Peyer's patch (tissue), 4 donors: ENCODE data around the gene PATZ1. TPM values are rescaled to one million over a fixed set of nuclear protein-coding genes. Genes with fewer than 3 reads are reported as not detected.

Experiments used
- DNase-seq, 3 donors: peaks; one replicate each; pipeline ENCODE4 v3.0.0-alpha.2; 2017 to 2019
- H3K27ac ChIP-seq, 4 donors: fragments of 200-600 bp; sonication (generic); one replicate each; pipeline ENCODE4 v1.5.1; 2016 to 2019
- H3K27me3 ChIP-seq, 2 donors: fragments of 200-600 bp; sonication (generic); one replicate each; pipeline ENCODE4 v1.5.1; 2019
- H3K36me3 ChIP-seq, 3 donors: fragments of 200-600 bp; sonication (generic); one replicate each; pipeline ENCODE4 v1.5.1; 2016 to 2019
- H3K4me1 ChIP-seq, 4 donors: fragments of 200-600 bp; sonication (generic); one replicate each; pipeline ENCODE4 v1.5.1; 2016 to 2019
- H3K4me3 ChIP-seq, 4 donors: fragments of 200-600 bp; sonication (generic); 1 replicate in 3 of 4; 2 replicates in 1 of 4; pipeline ENCODE4 v1.5.1; 2016 to 2019; ENCODE audit warnings: mild to moderate bottlenecking in 1 of 4
- H3K9me3 ChIP-seq, 4 donors: fragments of 200-600 bp; sonication (generic); one replicate each; pipeline ENCODE4 v1.5.1; 2016 to 2019; ENCODE audit warnings: mild to moderate bottlenecking in 1 of 4
- POLR2A ChIP-seq, 2 donors: fragments of 450-650 bp; IDR thresholded peaks; one replicate each; pipeline ENCODE4 v1.5.1; 2017; ENCODE audit warnings: antibody characterized with exemption in 2 of 2, mild to moderate bottlenecking in 2 of 2, moderate library complexity in 2 of 2
- total RNA-seq, 4 donors: library from RNA; depleted of rRNA; stranded (reverse); fragments of >200 nt; gene quantifications; one replicate each; pipeline ENCODE4 v1.1.0, GENCODE V29; 2016
- TF ChIP-seq, protein P1 (sequence below), 6 experiments: fragments of 450-650 bp in 4 of 6; fragments of 200-600 bp in 2 of 6; sonication (generic) in 1 of 6; IDR thresholded peaks; one replicate each; pipeline ENCODE4 v1.5.1; 2017 to 2019; ENCODE audit warnings: antibody characterized with exemption in 6 of 6, mild to moderate bottlenecking in 3 of 6, moderate library complexity in 1 of 6

Gene PATZ1
- total RNA-seq, 4 donors from 2014 or later: 12.4 to 28.3 (median 21.2) TPM

DNA sequence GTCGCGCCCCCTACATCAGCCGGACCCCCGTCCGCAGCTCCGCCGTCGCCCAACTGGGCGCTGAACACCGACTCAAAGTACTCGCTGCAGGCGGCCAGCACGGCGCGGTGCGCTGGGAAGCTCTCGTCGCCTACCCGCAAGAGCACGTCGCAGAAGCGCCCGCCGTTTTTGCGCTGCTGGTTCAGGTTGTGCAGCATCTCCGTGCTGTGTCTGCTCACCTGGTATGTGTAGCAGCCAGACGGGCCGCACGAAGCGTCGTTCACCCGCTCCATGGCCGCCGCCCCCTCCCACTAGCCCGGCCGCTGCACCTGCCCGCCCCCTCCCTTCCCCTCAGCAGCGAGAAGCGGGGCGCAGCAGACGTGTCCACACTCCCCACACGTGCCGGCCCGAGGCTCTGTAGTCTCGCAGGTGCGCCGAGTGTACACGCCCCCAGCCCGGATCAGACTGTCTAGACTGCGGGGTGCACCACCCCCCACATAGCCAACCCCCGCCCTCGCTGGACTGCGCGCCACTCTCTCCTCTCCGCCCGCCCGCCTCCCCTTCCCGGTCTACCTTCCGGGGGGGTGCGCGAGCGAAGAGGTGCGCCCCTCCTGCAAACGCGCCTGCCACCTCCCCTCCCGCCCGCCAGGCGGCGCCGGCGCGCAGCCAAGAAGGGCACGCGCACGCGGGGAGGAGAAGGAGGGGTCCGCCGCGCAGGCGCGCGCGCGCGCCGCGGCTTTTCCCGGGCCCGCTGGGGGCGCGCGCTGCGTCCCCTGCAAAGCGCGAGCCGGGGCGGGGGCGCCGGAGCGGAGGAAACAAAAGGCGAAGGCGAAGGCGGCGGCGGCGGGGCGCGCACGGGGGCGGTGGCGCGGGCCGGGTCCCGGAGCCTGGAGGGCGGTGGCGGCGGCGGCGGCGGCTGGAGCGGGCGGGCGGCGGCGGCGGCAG is 553 bp downstream of the PATZ1 start:
- peaks cover 3 to 58% (median 29%) of the 10 kb centered on the region in 4 donors for H3K4me1 ChIP-seq

GRCh38 chr22:31344578-31345330 is 1.4 kb downstream of the PATZ1 start:
- H3K9me3 ChIP-seq: no peaks in the 10 kb centered on the region
- peak overlapping the region; percentile 49 to 82 (median 78) for H3K4me3 ChIP-seq
- peaks cover 3 to 66% (median 32%) of the 10 kb centered on the region in 4 donors for H3K4me1 ChIP-seq
- no peaks in the 10 kb centered on the region for H3K27me3 ChIP-seq
- DNase-seq: peak; percentile 73 to 79 (median 73)
- H3K27ac ChIP-seq: peak overlapping the region; percentile 79 to 94 (median 88)
- H3K36me3 ChIP-seq: peaks cover 0 to 17% (median 2%) of the 10 kb centered on the region in 3 donors
- TF ChIP-seq, protein P1, sequence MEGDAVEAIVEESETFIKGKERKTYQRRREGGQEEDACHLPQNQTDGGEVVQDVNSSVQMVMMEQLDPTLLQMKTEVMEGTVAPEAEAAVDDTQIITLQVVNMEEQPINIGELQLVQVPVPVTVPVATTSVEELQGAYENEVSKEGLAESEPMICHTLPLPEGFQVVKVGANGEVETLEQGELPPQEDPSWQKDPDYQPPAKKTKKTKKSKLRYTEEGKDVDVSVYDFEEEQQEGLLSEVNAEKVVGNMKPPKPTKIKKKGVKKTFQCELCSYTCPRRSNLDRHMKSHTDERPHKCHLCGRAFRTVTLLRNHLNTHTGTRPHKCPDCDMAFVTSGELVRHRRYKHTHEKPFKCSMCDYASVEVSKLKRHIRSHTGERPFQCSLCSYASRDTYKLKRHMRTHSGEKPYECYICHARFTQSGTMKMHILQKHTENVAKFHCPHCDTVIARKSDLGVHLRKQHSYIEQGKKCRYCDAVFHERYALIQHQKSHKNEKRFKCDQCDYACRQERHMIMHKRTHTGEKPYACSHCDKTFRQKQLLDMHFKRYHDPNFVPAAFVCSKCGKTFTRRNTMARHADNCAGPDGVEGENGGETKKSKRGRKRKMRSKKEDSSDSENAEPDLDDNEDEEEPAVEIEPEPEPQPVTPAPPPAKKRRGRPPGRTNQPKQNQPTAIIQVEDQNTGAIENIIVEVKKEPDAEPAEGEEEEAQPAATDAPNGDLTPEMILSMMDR (IDR thresholded peaks at IDR 0.05): no peak
- no peak for TF ChIP-seq POLR2A (IDR thresholded peaks at IDR 0.05)

More for the DNA sequence above, 553 bp downstream of the PATZ1 start:
- TF ChIP-seq POLR2A (IDR thresholded peaks at IDR 0.05): peak in 1 of 2 donors; percentile 48
- TF ChIP-seq, protein P1 (IDR thresholded peaks at IDR 0.05): peak; percentile 89 to 98 (median 95)
- peak; percentile 90 to 93 (median 91) for DNase-seq
- Histone ChIP-seq H3K36me3 (peaks cover 0 to 17% (median 2%) of the 10 kb centered on the region in 3 donors), H3K27me3 (no peaks in the 10 kb centered on the region), H3K27ac (peak overlapping the region; percentile 79 to 94 (median 88)), H3K9me3 (no peaks in the 10 kb centered on the region), H3K4me3 (peak overlapping the region; percentile 49 to 82 (median 78))

DNA sequence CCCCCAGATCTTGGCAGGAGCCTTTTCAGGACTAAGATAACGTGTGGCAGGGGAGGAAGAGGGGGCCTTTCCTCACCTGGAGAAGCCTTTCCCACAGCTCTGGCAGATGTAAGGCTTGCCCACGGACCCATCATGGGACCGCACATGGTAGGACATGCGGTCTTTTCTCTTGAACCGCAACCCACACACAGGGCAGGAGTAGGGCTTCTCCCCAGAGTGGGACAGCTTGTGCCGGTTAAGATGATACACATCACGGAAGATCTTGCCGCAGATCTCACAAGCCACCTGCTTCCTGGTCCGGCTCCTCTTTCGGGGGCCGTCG is 1.9 kb downstream of the PATZ1 start:
- H3K27me3 ChIP-seq: no peaks in the 10 kb centered on the region
- H3K27ac ChIP-seq: peak overlapping the region; percentile 35 to 94 (median 88)
- no peak for DNase-seq
- H3K4me1 ChIP-seq: peaks cover 3 to 72% (median 34%) of the 10 kb centered on the region in 4 donors
- H3K4me3 ChIP-seq: peak overlapping the region; percentile 49 to 82 (median 78)
- H3K36me3 ChIP-seq: peaks cover 0 to 17% (median 2%) of the 10 kb centered on the region in 3 donors
- TF ChIP-seq POLR2A (IDR thresholded peaks at IDR 0.05): no peak
- TF ChIP-seq, protein P1 (IDR thresholded peaks at IDR 0.05): no peak
- no peaks in the 10 kb centered on the region for H3K9me3 ChIP-seq

DNA sequence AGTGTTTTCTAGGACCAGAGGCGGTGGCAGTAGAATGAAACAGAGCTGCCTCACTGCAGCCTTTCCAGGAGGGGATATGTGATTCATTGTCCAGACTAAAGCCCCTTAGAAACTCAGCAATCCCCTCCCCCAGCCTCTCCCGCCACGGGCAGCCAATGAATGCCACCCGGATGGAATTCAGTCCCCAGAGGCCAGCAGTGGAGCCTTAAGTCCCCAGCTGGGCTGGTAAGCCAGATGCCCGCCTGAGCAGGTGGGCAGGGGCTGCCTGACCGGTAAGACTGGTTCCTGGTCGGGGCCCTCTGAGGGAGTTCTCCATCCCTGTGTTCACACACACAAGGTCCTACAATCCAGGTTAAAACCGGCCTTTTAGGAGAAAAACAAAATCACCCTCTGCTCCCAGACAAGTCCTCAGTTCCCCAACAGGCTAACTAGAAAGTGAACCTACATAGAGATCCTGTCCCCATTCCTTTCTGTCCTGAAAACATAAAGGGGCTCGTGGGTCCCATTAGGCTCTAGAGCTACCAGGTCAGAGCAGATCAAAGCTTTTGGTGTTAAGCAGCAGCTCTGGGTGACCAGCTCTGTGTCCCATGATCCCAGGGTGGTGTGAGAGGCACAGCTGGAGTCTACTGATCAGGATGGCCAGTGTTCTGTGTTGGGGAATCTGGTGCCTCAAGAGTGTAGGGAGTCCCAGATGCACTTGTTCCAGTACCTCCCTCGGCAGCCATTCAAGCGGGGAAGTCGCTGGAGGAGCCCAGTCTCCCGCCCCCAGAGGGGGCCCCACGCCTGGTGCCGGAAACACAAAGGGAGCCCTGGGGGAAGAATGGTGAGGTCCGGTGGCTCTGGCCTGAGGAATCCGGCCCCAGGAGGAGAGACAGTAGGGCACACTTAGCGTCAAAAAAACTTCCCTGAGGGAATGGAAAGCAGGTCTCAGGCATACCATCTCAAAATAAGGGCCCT is 2.6 kb downstream of the PATZ1 start:
- DNase-seq: peak; percentile 22 to 72 (median 60)
- peak overlapping the region; percentile 35 to 94 (median 88) for H3K27ac ChIP-seq
- TF ChIP-seq, protein P1 (IDR thresholded peaks at IDR 0.05): no peak
- no peak for TF ChIP-seq POLR2A (IDR thresholded peaks at IDR 0.05)
- H3K9me3 ChIP-seq: no peaks in the 10 kb centered on the region
- no peaks in the 10 kb centered on the region for H3K27me3 ChIP-seq
- peaks cover 0 to 17% (median 2%) of the 10 kb centered on the region in 3 donors for H3K36me3 ChIP-seq
- peak overlapping the region; percentile 1 to 82 (median 78) for H3K4me3 ChIP-seq
- H3K4me1 ChIP-seq: peaks cover 3 to 79% (median 34%) of the 10 kb centered on the region in 4 donors
